Cardiac fibroblast (primary cell): ENCODE measurements around the gene RPS21.

Experiments
- DNase-seq, 2 donors: peaks; one replicate each; pipeline versions ENCODE4 v3.0.0 to v3.0.0-alpha.2; 2010; ENCODE audit warnings: low read depth in 2 of 2
- H3K4me3 ChIP-seq, 2 donors: replicated peaks in 1 of 2; 1 replicate in 1 of 2; 2 replicates in 1 of 2; pipeline ENCODE4 v1.5.1; 2011; ENCODE audit warnings: low read depth in 2 of 2, low read length in 2 of 2, mild to moderate bottlenecking in 2 of 2, moderate library complexity in 1 of 2
- TF ChIP-seq, protein P1 (sequence below): IDR thresholded peaks from one replicate; pipeline ENCODE4 v1.5.1; 2011; ENCODE audit warnings: low read depth, mild to moderate bottlenecking, low read length, inconsistent platforms

RPS21 gene

DNA sequence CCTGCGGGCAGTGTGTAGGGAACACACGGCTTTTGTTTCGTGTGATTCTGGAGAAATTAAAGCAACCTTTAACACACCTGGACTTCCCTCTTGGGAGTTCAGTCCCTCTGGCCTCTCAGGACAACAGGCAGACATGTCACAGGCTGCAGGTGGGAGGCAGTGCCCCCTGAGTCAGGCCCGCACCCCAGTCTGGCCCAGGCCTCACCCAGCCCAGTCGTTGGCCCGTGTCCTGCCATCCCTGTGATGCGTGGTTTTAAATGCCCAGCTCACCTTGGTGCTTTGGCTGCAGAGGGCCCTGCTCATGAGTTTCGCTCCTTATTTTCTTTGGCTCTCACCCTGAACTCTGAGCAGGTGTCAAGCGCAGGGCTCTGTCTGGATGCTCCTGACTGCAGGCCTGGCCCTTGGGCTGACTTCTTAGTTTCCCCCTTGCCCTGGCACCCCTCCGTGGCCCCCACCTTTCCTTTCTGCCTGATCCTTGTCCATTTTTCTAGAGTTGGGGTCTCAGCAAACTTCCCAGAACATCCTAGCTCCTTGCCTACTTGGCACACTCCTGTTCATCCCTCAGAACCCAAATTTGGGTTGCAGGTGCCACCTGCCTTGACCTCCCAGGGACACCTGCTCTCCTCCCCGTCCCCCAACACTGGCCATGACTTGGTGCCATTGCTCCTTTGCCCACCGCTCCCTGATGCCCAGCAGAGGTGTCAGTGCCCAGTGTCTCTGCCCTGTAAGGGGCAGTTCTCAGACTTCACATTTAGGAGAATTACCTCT, 22.4 kb downstream of the RPS21 start:
- DNase-seq: no peak
- TF ChIP-seq, protein P1, sequence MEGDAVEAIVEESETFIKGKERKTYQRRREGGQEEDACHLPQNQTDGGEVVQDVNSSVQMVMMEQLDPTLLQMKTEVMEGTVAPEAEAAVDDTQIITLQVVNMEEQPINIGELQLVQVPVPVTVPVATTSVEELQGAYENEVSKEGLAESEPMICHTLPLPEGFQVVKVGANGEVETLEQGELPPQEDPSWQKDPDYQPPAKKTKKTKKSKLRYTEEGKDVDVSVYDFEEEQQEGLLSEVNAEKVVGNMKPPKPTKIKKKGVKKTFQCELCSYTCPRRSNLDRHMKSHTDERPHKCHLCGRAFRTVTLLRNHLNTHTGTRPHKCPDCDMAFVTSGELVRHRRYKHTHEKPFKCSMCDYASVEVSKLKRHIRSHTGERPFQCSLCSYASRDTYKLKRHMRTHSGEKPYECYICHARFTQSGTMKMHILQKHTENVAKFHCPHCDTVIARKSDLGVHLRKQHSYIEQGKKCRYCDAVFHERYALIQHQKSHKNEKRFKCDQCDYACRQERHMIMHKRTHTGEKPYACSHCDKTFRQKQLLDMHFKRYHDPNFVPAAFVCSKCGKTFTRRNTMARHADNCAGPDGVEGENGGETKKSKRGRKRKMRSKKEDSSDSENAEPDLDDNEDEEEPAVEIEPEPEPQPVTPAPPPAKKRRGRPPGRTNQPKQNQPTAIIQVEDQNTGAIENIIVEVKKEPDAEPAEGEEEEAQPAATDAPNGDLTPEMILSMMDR: no peak
- no peak overlapping the region for H3K4me3 ChIP-seq

DNA sequence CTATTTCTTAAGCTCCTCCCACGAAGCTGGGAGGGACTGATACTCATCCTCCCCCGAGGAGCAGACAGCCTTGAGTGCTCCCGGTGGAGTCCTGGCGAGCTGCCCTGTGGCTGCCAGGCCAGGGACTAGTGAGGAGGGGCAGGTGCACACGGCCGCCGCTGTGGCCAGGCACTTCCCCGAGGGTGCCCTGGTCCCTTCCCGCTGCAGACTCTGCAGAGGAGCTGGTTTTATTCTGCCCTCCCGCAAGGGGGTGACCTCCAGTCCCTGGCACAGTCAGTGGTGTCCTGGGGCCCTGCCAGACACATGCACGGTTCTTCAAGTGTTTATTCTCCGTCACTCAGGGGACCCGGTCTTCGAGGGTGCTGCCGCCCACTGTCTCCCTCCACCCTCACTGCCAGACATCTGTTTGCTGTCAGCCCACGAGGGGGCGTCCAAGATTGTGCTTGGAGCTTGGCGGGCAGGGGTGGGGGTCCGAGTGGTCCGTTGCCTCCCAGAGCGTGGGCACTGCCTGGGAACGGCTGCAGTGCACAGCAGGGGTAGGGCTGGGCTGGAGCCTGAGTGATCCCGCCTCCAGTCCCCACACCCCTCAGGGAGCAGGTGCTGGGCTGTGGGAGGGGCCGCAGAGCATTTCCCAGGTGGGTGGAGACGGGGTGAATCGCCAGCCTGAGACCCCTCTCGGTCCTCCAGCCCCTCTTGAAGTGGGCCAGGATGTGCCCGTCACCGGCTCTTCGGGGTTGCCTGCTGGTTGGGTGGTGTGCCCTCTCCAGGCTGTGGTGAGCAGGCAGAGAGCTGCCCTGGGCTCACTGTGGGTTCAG, 23.2 kb downstream of the RPS21 start:
- no peak overlapping the region for H3K4me3 ChIP-seq
- TF ChIP-seq, protein P1: peak; percentile 52
- peak; percentile 24 to 31 for DNase-seq

GRCh38 chr20:62410746-62411478, 24.0 kb downstream of the RPS21 start:
- H3K4me3 ChIP-seq: no peak overlapping the region
- no peak for DNase-seq
- TF ChIP-seq, protein P1: no peak

DNA sequence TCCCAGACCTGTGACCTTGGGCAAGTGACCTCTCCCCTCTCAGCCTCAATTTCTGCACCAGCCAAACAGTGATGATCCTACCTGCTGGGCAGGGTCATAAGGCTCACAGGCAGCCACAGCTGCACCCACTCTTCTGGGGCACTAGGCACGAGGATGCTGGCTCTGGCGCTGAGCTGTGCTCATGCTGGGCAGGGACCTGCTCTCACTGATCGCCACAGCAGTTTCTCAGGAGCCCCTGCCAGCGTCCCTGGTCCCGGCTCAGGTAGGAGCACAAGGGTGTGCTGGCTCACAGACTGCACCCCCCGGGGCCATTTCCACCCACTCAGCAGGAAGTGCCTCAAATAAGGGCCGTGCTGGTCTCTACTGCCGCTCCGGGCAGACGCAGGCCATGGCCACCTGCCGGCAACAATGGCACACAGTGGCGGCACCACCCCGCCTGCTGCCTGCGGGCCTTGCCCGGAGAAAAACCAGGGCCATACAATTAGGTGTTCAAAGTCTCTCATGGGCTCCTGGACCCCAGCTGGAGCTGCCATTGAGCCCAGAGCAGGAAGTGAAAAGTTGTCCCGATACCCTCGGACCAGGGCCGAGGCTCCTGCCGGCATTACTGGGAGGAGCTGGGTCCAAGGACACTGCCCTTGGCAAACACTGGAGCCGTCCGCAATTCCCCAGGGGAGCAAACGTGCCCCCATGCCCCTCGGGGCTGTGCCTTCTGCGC, 24.7 kb downstream of the RPS21 start:
- no peak overlapping the region for H3K4me3 ChIP-seq
- TF ChIP-seq, protein P1: no peak
- DNase-seq: no peak

DNA sequence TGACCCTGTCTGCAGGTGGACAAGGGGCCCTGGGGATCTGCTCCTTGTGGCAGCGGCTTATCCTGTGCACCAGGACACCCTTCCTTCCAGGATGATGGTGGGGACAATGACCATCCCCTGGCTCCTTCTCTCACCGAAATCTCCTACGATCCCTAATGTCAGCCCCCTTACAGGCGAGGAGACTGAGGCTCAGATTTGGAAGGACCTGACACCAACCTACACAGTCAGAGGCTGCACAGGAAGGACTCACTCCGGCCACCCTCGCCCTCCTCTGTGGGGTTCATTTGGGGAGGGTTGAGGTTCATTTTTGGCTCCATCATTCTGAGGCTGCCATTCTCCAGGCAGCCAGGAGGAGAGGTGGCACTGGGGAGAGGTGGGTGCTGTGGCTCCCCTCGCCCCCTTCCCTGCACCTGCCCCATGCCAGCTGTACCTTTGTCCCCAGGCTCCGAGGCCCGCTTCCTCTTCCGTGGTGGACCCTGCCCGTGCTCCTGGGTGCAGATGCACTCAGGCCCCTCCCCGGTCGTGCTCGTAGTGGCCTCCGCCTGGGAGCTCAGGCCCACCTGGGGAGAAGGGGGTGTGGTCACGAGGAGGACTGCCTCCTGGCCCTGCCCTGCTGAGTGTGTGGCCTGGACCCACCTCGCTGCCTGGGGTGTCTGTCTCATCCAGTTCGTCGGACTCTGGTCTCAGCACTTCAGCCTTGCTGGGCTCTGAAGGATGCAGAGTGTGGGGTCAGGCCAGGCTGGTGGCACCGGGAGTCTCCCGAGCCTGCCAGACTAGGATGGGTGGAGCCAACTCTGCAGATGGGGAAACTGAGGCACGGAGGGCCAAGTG, 25.5 kb downstream of the RPS21 start:
- DNase-seq: no peak
- TF ChIP-seq, protein P1: no peak
- no peak overlapping the region for H3K4me3 ChIP-seq
